Gastroesophageal sphincter (tissue), 4 donors: ENCODE results near the gene FAM168A. TPM values are rescaled to one million over a fixed set of nuclear protein-coding genes. Genes with fewer than 3 reads are reported as not detected.
A peak's percentile ranks its signal among the peaks of the same experiment; 100 is the strongest.

ENCODE experiments used
- ATAC-seq: fragments of 150-250 bp; one replicate; pipeline ENCODE4 v1.9.1; 2016; ENCODE audit warnings: mild to moderate bottlenecking, moderate library complexity
- H3K27ac ChIP-seq, 4 donors: fragments of 200-600 bp; sonication (generic) in 3 of 4; 1 replicate in 3 of 4; 2 replicates in 1 of 4; pipeline ENCODE4 v1.5.1; 2016 to 2019
- H3K27me3 ChIP-seq: fragments of 200-600 bp; sonication (generic); one replicate; pipeline ENCODE4 v1.5.1; 2019
- H3K36me3 ChIP-seq, 2 donors: fragments of 200-600 bp; sonication (generic); one replicate each; pipeline ENCODE4 v1.5.1; 2019; ENCODE audit warnings: control low read depth in 1 of 2
- H3K4me1 ChIP-seq, 3 donors: fragments of 200-600 bp; sonication (generic); 1 replicate in 2 of 3; 2 replicates in 1 of 3; pipeline ENCODE4 v1.5.1; 2016 to 2019; ENCODE audit warnings: control low read depth in 2 of 3
- H3K4me3 ChIP-seq, 2 donors: fragments of 200-600 bp; sonication (generic); one replicate each; pipeline ENCODE4 v1.5.1; 2019; ENCODE audit warnings: mild to moderate bottlenecking in 1 of 2, moderate library complexity in 1 of 2
- H3K9me3 ChIP-seq, 3 donors: fragments of 200-600 bp; sonication (generic); one replicate each; pipeline ENCODE4 v1.5.1; 2017 to 2019; ENCODE audit warnings: control low read depth in 2 of 3
- CTCF ChIP-seq, 4 experiments: fragments of 200-600 bp in 2 of 4; fragments of 450-650 bp in 2 of 4; sonication (generic) in 1 of 4; IDR thresholded peaks; one replicate each; pipeline ENCODE4 v1.5.1; 2017 to 2019; ENCODE audit warnings: antibody characterized with exemption in 4 of 4, mild to moderate bottlenecking in 2 of 4, moderate library complexity in 2 of 4
- EP300 ChIP-seq: sonication (generic); formaldehyde crosslinking; IDR thresholded peaks from one replicate; pipeline ENCODE4 v1.6.1; 2017; ENCODE audit warnings: antibody characterized with exemption, mild to moderate bottlenecking
- POLR2A ChIP-seq, 2 donors: fragments of 450-650 bp; IDR thresholded peaks; one replicate each; pipeline ENCODE4 v1.6.1; 2017; ENCODE audit warnings: antibody characterized with exemption in 2 of 2, mild to moderate bottlenecking in 2 of 2, moderate library complexity in 1 of 2
- POLR2AphosphoS5 ChIP-seq: sonication (generic); formaldehyde crosslinking; IDR thresholded peaks from one replicate; pipeline ENCODE4 v1.6.1; 2017; ENCODE audit warnings: antibody characterized with exemption
- WGBS, 2 donors: methylation state at CpG; one replicate each; pipeline ENCODE4 v1.1.5; 2018; ENCODE audit warnings: low coverage in 1 of 2; 5-methylcytosine and 5-hydroxymethylcytosine counted together
- total RNA-seq, 4 donors: library from RNA; depleted of rRNA; stranded (reverse); fragments of >200 nt; gene quantifications; one replicate each; pipeline ENCODE4 v1.1.0, GENCODE V29; 2016

FAM168A gene
- total RNA-seq, 4 donors from 2014 or later = 27.5 to 51.8 (median 42.0) TPM

GRCh38 chr11:73622926-73623593 lies 25.1 kb upstream of the FAM168A start:
- 39 to 63% methylated on average over 4 of the region's 4 CpGs for WGBS, 2 donors
- Histone ChIP-seq H3K9me3 (no peaks in the 10 kb centered on the region), H3K27me3 (peaks cover 18% of the 10 kb centered on the region), H3K36me3 (no peaks in the 10 kb centered on the region), H3K4me3 (no peak overlapping the region), H3K27ac (peak overlapping the region in 1 of 4 donors; percentile 43), H3K4me1 (peaks cover 0 to 15% (median 0%) of the 10 kb centered on the region in 3 donors)
- ATAC-seq = no peak
- TF ChIP-seq EP300 = no peak

- Histone ChIP-seq H3K4me3 (no peak overlapping the region), H3K4me1 (no peaks in the 10 kb centered on the region), H3K27ac (no peak overlapping the region), H3K27me3 (no peaks in the 10 kb centered on the region), H3K36me3 (no peaks in the 10 kb centered on the region), H3K9me3 (no peaks in the 10 kb centered on the region)
- TF ChIP-seq POLR2A (IDR thresholded peaks at IDR 0.05) (no peak), EP300 (no peak), POLR2AphosphoS5 (no peak), CTCF (IDR thresholded peaks at IDR 0.05) (no peak)
- no peak for ATAC-seq
These were observed 16.7 kb upstream of the FAM168A start for GRCh38 chr11:73614591-73614990.

GRCh38 chr11:73612601-73613140 lies 14.8 kb upstream of the FAM168A start:
- Histone ChIP-seq H3K9me3 (no peaks in the 10 kb centered on the region), H3K4me1 (no peaks in the 10 kb centered on the region), H3K27ac (no peak overlapping the region), H3K27me3 (no peaks in the 10 kb centered on the region), H3K4me3 (no peak overlapping the region), H3K36me3 (no peaks in the 10 kb centered on the region)
- WGBS, 2 donors = 57 to 80% methylated on average over 2 to 5 of the region's 5 CpGs
- TF ChIP-seq POLR2AphosphoS5 = no peak
- no peak for TF ChIP-seq EP300
- no peak for TF ChIP-seq POLR2A (IDR thresholded peaks at IDR 0.05)
- TF ChIP-seq CTCF (IDR thresholded peaks at IDR 0.05) = no peak
- no peak for ATAC-seq

- WGBS, 2 donors = 34 to 41% methylated on average over 14 to 20 of the region's 20 CpGs
- Histone ChIP-seq H3K4me1 (peaks cover 0 to 33% (median 8%) of the 10 kb centered on the region in 3 donors), H3K27ac (peak overlapping the region; percentile 85 to 91 (median 87)), H3K36me3 (no peaks in the 10 kb centered on the region), H3K4me3 (peak overlapping the region; percentile 72 to 92), H3K27me3 (no peaks in the 10 kb centered on the region), H3K9me3 (no peaks in the 10 kb centered on the region)
- TF ChIP-seq CTCF (IDR thresholded peaks at IDR 0.05) = no peak
- no peak for TF ChIP-seq POLR2A (IDR thresholded peaks at IDR 0.05)
- no peak for TF ChIP-seq POLR2AphosphoS5
- TF ChIP-seq EP300 = no peak
- no peak for ATAC-seq
These were observed 937 bp upstream of the FAM168A start for GRCh38 chr11:73598719-73599379.

- Histone ChIP-seq H3K36me3 (no peaks in the 10 kb centered on the region), H3K27me3 (no peaks in the 10 kb centered on the region), H3K27ac (peak overlapping the region; percentile 6 to 91 (median 87)), H3K4me1 (peaks cover 0 to 33% (median 8%) of the 10 kb centered on the region in 3 donors), H3K4me3 (peak overlapping the region; percentile 72 to 92), H3K9me3 (no peaks in the 10 kb centered on the region)
- TF ChIP-seq POLR2A (IDR thresholded peaks at IDR 0.05) = no peak
- TF ChIP-seq POLR2AphosphoS5 = no peak
- no peak for TF ChIP-seq EP300
- no peak for TF ChIP-seq CTCF (IDR thresholded peaks at IDR 0.05)
- WGBS, 2 donors = 0 to 7% methylated on average over 2 to 7 of the region's 27 CpGs
- ATAC-seq = no peak
These were observed 466 bp downstream of the FAM168A start for GRCh38 chr11:73597336-73597955.
